Liver (tissue), 3 donors: ENCODE data around the gene UBN2.
"Not testable (repeated sequence)": the region's sequence is repeated elsewhere in the genome, so short reads cannot be mapped to it uniquely, and the experiment has no call there.

Experiments used
- HNF4A ChIP-seq, 2 donors: conservative IDR thresholded peaks; 2 replicates each; pipeline ENCODE4 v1.6.1; 2016; ENCODE audit warnings: antibody characterized with exemption in 2 of 2, mild to moderate bottlenecking in 2 of 2
- HNF4G ChIP-seq: IDR thresholded peaks from 2 replicates; pipeline ENCODE4 v1.6.1; 2016; ENCODE audit warnings: antibody characterized with exemption
- SP1 ChIP-seq: IDR thresholded peaks from 2 replicates; pipeline ENCODE4 v1.6.1; 2018; ENCODE audit warnings: antibody characterized with exemption, mild to moderate bottlenecking
- TAF1 ChIP-seq: conservative IDR thresholded peaks from 2 replicates; pipeline ENCODE4 v1.6.1; 2016; ENCODE audit warnings: antibody characterized with exemption, mild to moderate bottlenecking
- YY1 ChIP-seq: IDR thresholded peaks from 2 replicates; pipeline ENCODE4 v1.6.1; 2016; ENCODE audit warnings: antibody characterized with exemption, mild to moderate bottlenecking
- TF ChIP-seq, protein P1 (sequence below): fragments of 150-350 bp; IDR thresholded peaks from 2 replicates; pipeline ENCODE4 v1.5.1; 2017; ENCODE audit warnings: improper control_type of control experiment, low read depth, low read length; ENCODE audit not compliant: missing input control
- TF ChIP-seq, protein P2 (sequence below): IDR thresholded peaks from 2 replicates; pipeline ENCODE4 v1.6.1; 2016; ENCODE audit warnings: antibody characterized with exemption, mild to moderate bottlenecking
- TF ChIP-seq, protein P3 (sequence below): IDR thresholded peaks from 2 replicates; pipeline ENCODE4 v1.6.1; 2016; ENCODE audit warnings: antibody characterized with exemption
- donor health status: healthy.
- donor health status: healthy.

DNA sequence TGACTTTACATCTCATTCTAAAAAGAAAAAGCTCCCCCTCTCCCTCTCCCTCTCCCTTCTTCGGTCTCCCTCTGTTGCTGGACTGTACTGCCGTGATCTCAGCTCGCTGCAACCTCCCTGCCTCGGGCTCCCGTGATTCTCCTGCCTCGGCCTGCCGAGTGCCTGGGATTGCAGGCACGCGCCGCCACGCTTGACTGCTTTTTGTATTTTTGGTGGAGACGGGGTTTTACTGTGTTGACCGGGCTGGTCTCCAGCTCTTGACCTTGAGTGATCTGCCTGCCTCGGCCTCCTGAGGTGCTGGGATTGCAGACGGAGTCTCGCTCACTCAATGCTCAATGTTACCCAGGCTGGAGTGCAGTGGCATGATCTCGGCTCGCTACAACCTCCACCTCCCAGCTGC lies 6.2 kb upstream of the UBN2 start:
- TF ChIP-seq SP1; TAF1; HNF4A (conservative IDR thresholded peaks at IDR 0.05); YY1; HNF4G: not testable (repeated sequence)
- TF ChIP-seq, protein P1, sequence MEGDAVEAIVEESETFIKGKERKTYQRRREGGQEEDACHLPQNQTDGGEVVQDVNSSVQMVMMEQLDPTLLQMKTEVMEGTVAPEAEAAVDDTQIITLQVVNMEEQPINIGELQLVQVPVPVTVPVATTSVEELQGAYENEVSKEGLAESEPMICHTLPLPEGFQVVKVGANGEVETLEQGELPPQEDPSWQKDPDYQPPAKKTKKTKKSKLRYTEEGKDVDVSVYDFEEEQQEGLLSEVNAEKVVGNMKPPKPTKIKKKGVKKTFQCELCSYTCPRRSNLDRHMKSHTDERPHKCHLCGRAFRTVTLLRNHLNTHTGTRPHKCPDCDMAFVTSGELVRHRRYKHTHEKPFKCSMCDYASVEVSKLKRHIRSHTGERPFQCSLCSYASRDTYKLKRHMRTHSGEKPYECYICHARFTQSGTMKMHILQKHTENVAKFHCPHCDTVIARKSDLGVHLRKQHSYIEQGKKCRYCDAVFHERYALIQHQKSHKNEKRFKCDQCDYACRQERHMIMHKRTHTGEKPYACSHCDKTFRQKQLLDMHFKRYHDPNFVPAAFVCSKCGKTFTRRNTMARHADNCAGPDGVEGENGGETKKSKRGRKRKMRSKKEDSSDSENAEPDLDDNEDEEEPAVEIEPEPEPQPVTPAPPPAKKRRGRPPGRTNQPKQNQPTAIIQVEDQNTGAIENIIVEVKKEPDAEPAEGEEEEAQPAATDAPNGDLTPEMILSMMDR: not testable (repeated sequence)
- TF ChIP-seq, protein P2, sequence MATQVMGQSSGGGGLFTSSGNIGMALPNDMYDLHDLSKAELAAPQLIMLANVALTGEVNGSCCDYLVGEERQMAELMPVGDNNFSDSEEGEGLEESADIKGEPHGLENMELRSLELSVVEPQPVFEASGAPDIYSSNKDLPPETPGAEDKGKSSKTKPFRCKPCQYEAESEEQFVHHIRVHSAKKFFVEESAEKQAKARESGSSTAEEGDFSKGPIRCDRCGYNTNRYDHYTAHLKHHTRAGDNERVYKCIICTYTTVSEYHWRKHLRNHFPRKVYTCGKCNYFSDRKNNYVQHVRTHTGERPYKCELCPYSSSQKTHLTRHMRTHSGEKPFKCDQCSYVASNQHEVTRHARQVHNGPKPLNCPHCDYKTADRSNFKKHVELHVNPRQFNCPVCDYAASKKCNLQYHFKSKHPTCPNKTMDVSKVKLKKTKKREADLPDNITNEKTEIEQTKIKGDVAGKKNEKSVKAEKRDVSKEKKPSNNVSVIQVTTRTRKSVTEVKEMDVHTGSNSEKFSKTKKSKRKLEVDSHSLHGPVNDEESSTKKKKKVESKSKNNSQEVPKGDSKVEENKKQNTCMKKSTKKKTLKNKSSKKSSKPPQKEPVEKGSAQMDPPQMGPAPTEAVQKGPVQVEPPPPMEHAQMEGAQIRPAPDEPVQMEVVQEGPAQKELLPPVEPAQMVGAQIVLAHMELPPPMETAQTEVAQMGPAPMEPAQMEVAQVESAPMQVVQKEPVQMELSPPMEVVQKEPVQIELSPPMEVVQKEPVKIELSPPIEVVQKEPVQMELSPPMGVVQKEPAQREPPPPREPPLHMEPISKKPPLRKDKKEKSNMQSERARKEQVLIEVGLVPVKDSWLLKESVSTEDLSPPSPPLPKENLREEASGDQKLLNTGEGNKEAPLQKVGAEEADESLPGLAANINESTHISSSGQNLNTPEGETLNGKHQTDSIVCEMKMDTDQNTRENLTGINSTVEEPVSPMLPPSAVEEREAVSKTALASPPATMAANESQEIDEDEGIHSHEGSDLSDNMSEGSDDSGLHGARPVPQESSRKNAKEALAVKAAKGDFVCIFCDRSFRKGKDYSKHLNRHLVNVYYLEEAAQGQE: not testable (repeated sequence)
- TF ChIP-seq, protein P3, sequence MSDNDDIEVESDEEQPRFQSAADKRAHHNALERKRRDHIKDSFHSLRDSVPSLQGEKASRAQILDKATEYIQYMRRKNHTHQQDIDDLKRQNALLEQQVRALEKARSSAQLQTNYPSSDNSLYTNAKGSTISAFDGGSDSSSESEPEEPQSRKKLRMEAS: not testable (repeated sequence)
